GM12878 (cell line): ENCODE data around the gene VTN. TPM values are rescaled to one million over a fixed set of nuclear protein-coding genes. Genes with fewer than 3 reads are reported as not detected.

ENCODE experiments used
- ATAC-seq: fragments of 200-7000 bp; cut with Tn5 transposase; 3 replicates; pipeline ENCODE4 v1.9.1; 2020; ENCODE audit warnings: mild to moderate bottlenecking, moderate library complexity
- BruUV-seq: library from RNA; stranded (reverse); fragments of 400-500 nt; replicated peaks from 2 replicates; lab custom pipeline; 2021; lab: Mats Ljungman, UMichigan
- CTCF ChIA-PET: fragments of 300-600 bp; sonication (Branson Sonifier 250); formaldehyde crosslinking; extraction: SDS; loops from one replicate; lab custom pipeline; 2021; ENCODE audit warnings: inconsistent platforms; lab: Yijun Ruan, JAX
- POLR2A ChIA-PET: fragments of 350-600 bp; formaldehyde crosslinking; extraction: SDS; loops from one replicate; lab custom pipeline; 2021; ENCODE audit warnings: inconsistent platforms; lab: Charles Lee
- RAD21 ChIA-PET: fragments of 300-600 bp; sonication (Branson Sonifier 250); formaldehyde crosslinking; loops from one replicate; lab custom pipeline; 2023; ENCODE audit warnings: antibody characterized with exemption; ENCODE audit not compliant: unreplicated experiment; lab: Charles Lee
- SMC1A ChIA-PET: fragments of 300-600 bp; sonication (Branson Sonifier 250); formaldehyde crosslinking; loops from one replicate; lab custom pipeline; 2023; ENCODE audit not compliant: unreplicated experiment, uncharacterized antibody; lab: Charles Lee
- DNase-seq: peaks from one replicate; pipeline ENCODE4 v3.0.0-alpha.2; 2011; ENCODE audit warnings: low read depth, low spot score
- FAIRE-seq: peaks from 3 replicates; lab custom pipeline; 2011; peaks lifted over from hg19 to GRCh38; lab: Jason Lieb, UNC
- H2AFZ ChIP-seq: 2 replicates; pipeline ENCODE4 v1.6.0; 2011; ENCODE audit warnings: low read depth, low read length, control low read depth; ENCODE audit not compliant: control insufficient read depth
- H3K27ac ChIP-seq: 2 replicates; pipeline ENCODE4 v1.5.1; 2011; ENCODE audit warnings: control low read depth; ENCODE audit not compliant: control insufficient read depth, insufficient read depth
- H3K27me3 ChIP-seq, 2 experiments: replicated peaks in 1 of 2; 2 replicates each; pipeline versions ENCODE4 v1.6.0 to v1.6.1; 2011; ENCODE audit warnings: low read length in 1 of 2; ENCODE audit not compliant: control insufficient read depth in 2 of 2, insufficient read depth in 2 of 2
- H3K36me3 ChIP-seq, 2 experiments: 2 replicates each; pipeline ENCODE4 v1.5.1; 2011; ENCODE audit warnings: low read length in 1 of 2; ENCODE audit not compliant: control insufficient read depth in 2 of 2, insufficient read depth in 2 of 2
- H3K4me1 ChIP-seq: 2 replicates; pipeline ENCODE4 v1.6.1; 2011; ENCODE audit warnings: mild to moderate bottlenecking, low read length, moderate library complexity, mixed read lengths; ENCODE audit not compliant: control insufficient read depth, insufficient read depth
- H3K4me2 ChIP-seq: 2 replicates; pipeline ENCODE4 v1.6.0; 2011; ENCODE audit warnings: control low read depth; ENCODE audit not compliant: control insufficient read depth, insufficient read depth
- H3K4me3 ChIP-seq: fragments of 200-600 bp; sonication (generic); 2 replicates; pipeline ENCODE4 v1.5.1; 2016
- H3K79me2 ChIP-seq: 2 replicates; pipeline ENCODE4 v1.6.0; 2011; ENCODE audit warnings: low read length; ENCODE audit not compliant: control insufficient read depth, insufficient read depth
- H3K9ac ChIP-seq: 2 replicates; pipeline ENCODE4 v1.8.0; 2011; ENCODE audit warnings: low read length, control low read depth, mixed read lengths; ENCODE audit not compliant: control insufficient read depth, insufficient read depth
- H3K9me3 ChIP-seq: replicated peaks from 3 replicates; pipeline ENCODE4 v1.5.1; 2011; ENCODE audit warnings: mild to moderate bottlenecking, low read length; ENCODE audit not compliant: control insufficient read depth, insufficient read depth
- H4K20me1 ChIP-seq: 2 replicates; pipeline ENCODE4 v1.6.0; 2011; ENCODE audit not compliant: control insufficient read depth, insufficient read depth
- BACH1 ChIP-seq: fragments of 450-650 bp; IDR thresholded peaks from 2 replicates; pipeline ENCODE4 v1.6.1; 2017; ENCODE audit warnings: mild to moderate bottlenecking, borderline replicate concordance
- BCL11A ChIP-seq: IDR thresholded peaks from 2 replicates; pipeline ENCODE4 v1.6.1; 2011; ENCODE audit warnings: low read depth, low read length
- CHD1 ChIP-seq: IDR thresholded peaks from 2 replicates; pipeline ENCODE4 v1.6.1; 2012; ENCODE audit warnings: low read depth, low read length, improper control_type of control experiment
- CREM ChIP-seq: IDR thresholded peaks from 2 replicates; pipeline ENCODE4 v1.6.1; 2014; ENCODE audit warnings: antibody characterized with exemption, low read depth
- E4F1 ChIP-seq: fragments of 450-650 bp; IDR thresholded peaks from 2 replicates; pipeline ENCODE4 v1.6.1; 2018; ENCODE audit warnings: borderline replicate concordance, mild to moderate bottlenecking; ENCODE audit not compliant: partially characterized antibody
- HDAC6 ChIP-seq: fragments of 200-600 bp; sonication (generic); IDR thresholded peaks from one replicate; pipeline ENCODE4 v1.8.0; 2017; ENCODE audit warnings: antibody characterized with exemption; ENCODE audit not compliant: unreplicated experiment
- IRF4 ChIP-seq: IDR thresholded peaks from 2 replicates; pipeline ENCODE4 v1.6.1; 2011; ENCODE audit warnings: low read depth, low read length
- MYC ChIP-seq: IDR thresholded peaks from 2 replicates; pipeline ENCODE4 v1.6.1; 2011; ENCODE audit warnings: mild to moderate bottlenecking, low read length, moderate library complexity, inconsistent platforms; ENCODE audit not compliant: insufficient read depth, insufficient replicate concordance, insufficient read length, severe bottlenecking
- NR2C2 ChIP-seq: IDR thresholded peaks from 2 replicates; pipeline ENCODE4 v1.6.1; 2011; ENCODE audit warnings: borderline replicate concordance, low read depth; ENCODE audit not compliant: control insufficient read depth, insufficient read length
- PAX8 ChIP-seq: fragments of 450-650 bp; IDR thresholded peaks from 2 replicates; pipeline ENCODE4 v1.6.1; 2017; ENCODE audit warnings: mild to moderate bottlenecking, moderate library complexity
- PBX3 ChIP-seq: IDR thresholded peaks from 2 replicates; pipeline ENCODE4 v1.6.1; 2011; ENCODE audit warnings: mild to moderate bottlenecking, low read depth, low read length, moderate library complexity; ENCODE audit not compliant: insufficient replicate concordance
- POLR2A ChIP-seq: IDR thresholded peaks from 2 replicates; pipeline ENCODE4 v1.6.1; 2011; ENCODE audit warnings: low read depth, mild to moderate bottlenecking, low read length
- POLR2AphosphoS5 ChIP-seq: IDR thresholded peaks from 2 replicates; pipeline ENCODE4 v1.6.1; 2011; ENCODE audit warnings: mild to moderate bottlenecking, low read length, inconsistent platforms
- SMARCA5 ChIP-seq: fragments of 450-650 bp; IDR thresholded peaks from 2 replicates; pipeline ENCODE4 v1.6.1; 2017; ENCODE audit warnings: mild to moderate bottlenecking
- SREBF1 ChIP-seq: IDR thresholded peaks from 2 replicates; pipeline ENCODE4 v1.6.1; 2012; ENCODE audit warnings: mild to moderate bottlenecking, low read length
- YY1 ChIP-seq: IDR thresholded peaks from 2 replicates; pipeline ENCODE4 v1.6.1; 2011; ENCODE audit warnings: low read depth, mild to moderate bottlenecking, low read length
- ZNF207 ChIP-seq: fragments of 450-650 bp; IDR thresholded peaks from 2 replicates; pipeline ENCODE4 v1.6.1; 2014; ENCODE audit warnings: antibody characterized with exemption, mild to moderate bottlenecking, borderline replicate concordance
- WGBS: methylation state at CpG from one replicate; pipeline ENCODE4 v1.1.6; 2016; ENCODE audit warnings: low lambda C conversion rate; ENCODE audit not compliant: insufficient replicate concordance, insufficient coverage; ENCODE audit errors: missing lambda C conversion rate; 5-methylcytosine and 5-hydroxymethylcytosine counted together
- in situ Hi-C: fragments of 300-500 bp; cut with MboI; formaldehyde crosslinking; loops from 9 replicates; pipeline ENCODE4 v1.14.3; 2018; ENCODE audit warnings: mixed read lengths
- intact Hi-C: fragments of 100-400 bp; cut with micrococcal nuclease; formaldehyde crosslinking; loops from one replicate; pipeline ENCODE4 v1.14.2; 2022; ENCODE audit not compliant: unreplicated experiment
- polyA plus RNA-seq, 11 experiments: library from polyadenylated mRNA; depleted of rRNA in 4 of 11; unstranded in 6 of 11; stranded (reverse) in 5 of 11; fragments of >200 nt; fragmentation: Nextera tagmentation in 4 of 11; fragmentation: Illumina TruSeq in 1 of 11; extraction: Ambion mirVana in 4 of 11; extraction: Trizol in 1 of 11; gene quantifications; 1 replicate in 1 of 11; 2 replicates in 10 of 11; pipeline versions ENCODE4 v1.2.1 to v1.2.3, GENCODE V29; 2011 to 2016; ENCODE audit warnings: inconsistent platforms in 2 of 11, missing spikeins in 2 of 11, low read depth in 1 of 11
- total RNA-seq, 4 experiments: library from RNA; depleted of rRNA in 3 of 4; stranded (reverse); fragments of >200 nt in 3 of 4; fragmentation: Illumina TruSeq in 1 of 4; extraction: Trizol in 1 of 4; gene quantifications; 2 replicates each; pipeline versions ENCODE4 v1.2.1 to v1.2.3, GENCODE V29; 2013 to 2021
- TF ChIP-seq, protein P1 (sequence below): IDR thresholded peaks from 2 replicates; pipeline ENCODE4 v1.6.1; 2012; ENCODE audit warnings: low read length, inconsistent platforms
- TF ChIP-seq, protein P2 (sequence below): IDR thresholded peaks from 2 replicates; pipeline ENCODE4 v1.6.1; 2011; ENCODE audit warnings: low read depth, low read length, improper control_type of control experiment, borderline replicate concordance

VTN gene
- total and polyA plus RNA-seq, 10 of the 15 experiments (the other 5 are each of a cell fraction or from before 2014, with no cell fraction given), result 0.04 to 1.3 (median 0.13) TPM; not detected in 5

GRCh38 chr17:28325211-28325610 is 44.9 kb downstream of the VTN start:
- Histone ChIP-seq H3K4me3 (no peak overlapping the region), H2AFZ (no peak overlapping the region), H3K79me2 (peaks cover 46% of the 10 kb centered on the region), H3K9ac (no peak overlapping the region), H3K9me3 (no peaks in the 10 kb centered on the region), H3K27ac (no peak overlapping the region), H3K4me1 (peaks cover 6% of the 10 kb centered on the region; the same call in 1 of the 2 replicates), H3K4me2 (no peak overlapping the region), H4K20me1 (no peaks in the 10 kb centered on the region), H3K36me3 (peaks cover 11 to 13% of the 10 kb centered on the region in 2 experiments), H3K27me3 (no peaks in the 10 kb centered on the region)
- POLR2A ChIA-PET, result interaction anchor here (0.6 to 1.1 kb wide), 3 partner anchors 9 to 431 kb away, joined by 3 to 4 read pairs (median 3); partner anchors contain the start of gene LYRM9
- SMC1A ChIA-PET, result interaction anchor here (1.1 to 1.4 kb wide), 2 partner anchors 10 to 31 kb away, joined by 3 to 6 read pairs; partner anchors contain the start of genes IFT20 and TNFAIP1
- intact Hi-C loops (no loop called here), in situ Hi-C loops (no loop called here)
- 97% methylated on average over 5 of the region's 5 CpGs for WGBS
- RAD21 ChIA-PET, result interaction anchor here (1.1 kb wide), 1 partner anchor 10 kb away, joined by 7 read pairs; the partner anchor contains the start of genes IFT20 and TNFAIP1
- DNase-seq (no peak), FAIRE-seq (no peak), ATAC-seq (no peak)
- TF ChIP-seq ZNF207 (no peak), CREM (no peak), HDAC6 (no peak), MYC (no peak), YY1 (no peak), POLR2A (no peak), CHD1 (no peak), SMARCA5 (no peak), SREBF1 (no peak), BCL11A (no peak), PAX8 (no peak), NR2C2 (no peak), PBX3 (no peak), E4F1 (no peak), POLR2AphosphoS5 (no peak), IRF4 (no peak), BACH1 (no peak)
- TF ChIP-seq, protein P1, sequence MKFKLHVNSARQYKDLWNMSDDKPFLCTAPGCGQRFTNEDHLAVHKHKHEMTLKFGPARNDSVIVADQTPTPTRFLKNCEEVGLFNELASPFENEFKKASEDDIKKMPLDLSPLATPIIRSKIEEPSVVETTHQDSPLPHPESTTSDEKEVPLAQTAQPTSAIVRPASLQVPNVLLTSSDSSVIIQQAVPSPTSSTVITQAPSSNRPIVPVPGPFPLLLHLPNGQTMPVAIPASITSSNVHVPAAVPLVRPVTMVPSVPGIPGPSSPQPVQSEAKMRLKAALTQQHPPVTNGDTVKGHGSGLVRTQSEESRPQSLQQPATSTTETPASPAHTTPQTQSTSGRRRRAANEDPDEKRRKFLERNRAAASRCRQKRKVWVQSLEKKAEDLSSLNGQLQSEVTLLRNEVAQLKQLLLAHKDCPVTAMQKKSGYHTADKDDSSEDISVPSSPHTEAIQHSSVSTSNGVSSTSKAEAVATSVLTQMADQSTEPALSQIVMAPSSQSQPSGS, result no peak
- TF ChIP-seq, protein P2, sequence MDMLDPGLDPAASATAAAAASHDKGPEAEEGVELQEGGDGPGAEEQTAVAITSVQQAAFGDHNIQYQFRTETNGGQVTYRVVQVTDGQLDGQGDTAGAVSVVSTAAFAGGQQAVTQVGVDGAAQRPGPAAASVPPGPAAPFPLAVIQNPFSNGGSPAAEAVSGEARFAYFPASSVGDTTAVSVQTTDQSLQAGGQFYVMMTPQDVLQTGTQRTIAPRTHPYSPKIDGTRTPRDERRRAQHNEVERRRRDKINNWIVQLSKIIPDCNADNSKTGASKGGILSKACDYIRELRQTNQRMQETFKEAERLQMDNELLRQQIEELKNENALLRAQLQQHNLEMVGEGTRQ, result no peak
- CTCF ChIA-PET, result interaction anchor here (1.9 kb wide), 1 partner anchor 10 kb away, joined by 5 read pairs; the partner anchor contains the start of genes IFT20 and TNFAIP1
- BruUV-seq, result no TSS peak
